ENCODE data around the gene TES. TPM values are rescaled to one million over a fixed set of nuclear protein-coding genes. Genes with fewer than 3 reads are reported as not detected.
A peak's percentile ranks its signal among the peaks of the same experiment; 100 is the strongest.

The TES gene
- total and polyA plus RNA-seq, 9 of the 15 experiments (the other 6 are each of a cell fraction or from before 2014, with no cell fraction given): 20.7 to 61.6 (median 53.8) TPM

DNA sequence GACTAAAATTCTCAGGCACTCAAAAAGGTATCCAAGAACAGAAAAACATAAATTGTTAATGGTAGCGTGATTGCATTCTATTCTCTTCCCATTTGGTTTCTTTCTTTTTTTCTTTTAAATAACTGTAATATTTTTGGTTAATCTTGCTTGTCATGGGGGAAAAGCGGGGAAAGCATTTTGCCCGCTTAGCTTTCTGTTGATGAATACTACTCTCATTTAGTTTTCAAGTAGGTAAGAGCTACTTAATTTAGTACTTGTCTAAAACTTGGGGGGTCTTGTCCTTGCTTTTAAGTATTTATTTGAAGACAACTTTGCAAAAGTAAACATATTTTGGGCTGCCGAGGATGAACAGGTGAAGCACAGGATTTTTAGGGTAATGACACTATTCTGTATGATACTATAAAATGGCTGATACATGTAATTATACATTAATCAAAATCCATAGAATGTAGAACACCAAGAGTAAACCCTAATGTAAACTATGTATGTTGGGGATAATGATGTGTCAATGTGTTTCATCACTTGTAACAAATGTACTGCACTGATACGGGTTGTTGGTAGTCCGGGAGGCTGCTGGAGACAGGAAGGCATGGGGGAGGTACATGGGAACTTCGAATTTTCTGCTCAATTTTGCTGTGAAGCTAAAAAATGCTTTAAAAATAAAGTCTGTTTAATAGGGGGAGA is 1.7 kb downstream of the TES start (continued):
- TF ChIP-seq, protein P1, sequence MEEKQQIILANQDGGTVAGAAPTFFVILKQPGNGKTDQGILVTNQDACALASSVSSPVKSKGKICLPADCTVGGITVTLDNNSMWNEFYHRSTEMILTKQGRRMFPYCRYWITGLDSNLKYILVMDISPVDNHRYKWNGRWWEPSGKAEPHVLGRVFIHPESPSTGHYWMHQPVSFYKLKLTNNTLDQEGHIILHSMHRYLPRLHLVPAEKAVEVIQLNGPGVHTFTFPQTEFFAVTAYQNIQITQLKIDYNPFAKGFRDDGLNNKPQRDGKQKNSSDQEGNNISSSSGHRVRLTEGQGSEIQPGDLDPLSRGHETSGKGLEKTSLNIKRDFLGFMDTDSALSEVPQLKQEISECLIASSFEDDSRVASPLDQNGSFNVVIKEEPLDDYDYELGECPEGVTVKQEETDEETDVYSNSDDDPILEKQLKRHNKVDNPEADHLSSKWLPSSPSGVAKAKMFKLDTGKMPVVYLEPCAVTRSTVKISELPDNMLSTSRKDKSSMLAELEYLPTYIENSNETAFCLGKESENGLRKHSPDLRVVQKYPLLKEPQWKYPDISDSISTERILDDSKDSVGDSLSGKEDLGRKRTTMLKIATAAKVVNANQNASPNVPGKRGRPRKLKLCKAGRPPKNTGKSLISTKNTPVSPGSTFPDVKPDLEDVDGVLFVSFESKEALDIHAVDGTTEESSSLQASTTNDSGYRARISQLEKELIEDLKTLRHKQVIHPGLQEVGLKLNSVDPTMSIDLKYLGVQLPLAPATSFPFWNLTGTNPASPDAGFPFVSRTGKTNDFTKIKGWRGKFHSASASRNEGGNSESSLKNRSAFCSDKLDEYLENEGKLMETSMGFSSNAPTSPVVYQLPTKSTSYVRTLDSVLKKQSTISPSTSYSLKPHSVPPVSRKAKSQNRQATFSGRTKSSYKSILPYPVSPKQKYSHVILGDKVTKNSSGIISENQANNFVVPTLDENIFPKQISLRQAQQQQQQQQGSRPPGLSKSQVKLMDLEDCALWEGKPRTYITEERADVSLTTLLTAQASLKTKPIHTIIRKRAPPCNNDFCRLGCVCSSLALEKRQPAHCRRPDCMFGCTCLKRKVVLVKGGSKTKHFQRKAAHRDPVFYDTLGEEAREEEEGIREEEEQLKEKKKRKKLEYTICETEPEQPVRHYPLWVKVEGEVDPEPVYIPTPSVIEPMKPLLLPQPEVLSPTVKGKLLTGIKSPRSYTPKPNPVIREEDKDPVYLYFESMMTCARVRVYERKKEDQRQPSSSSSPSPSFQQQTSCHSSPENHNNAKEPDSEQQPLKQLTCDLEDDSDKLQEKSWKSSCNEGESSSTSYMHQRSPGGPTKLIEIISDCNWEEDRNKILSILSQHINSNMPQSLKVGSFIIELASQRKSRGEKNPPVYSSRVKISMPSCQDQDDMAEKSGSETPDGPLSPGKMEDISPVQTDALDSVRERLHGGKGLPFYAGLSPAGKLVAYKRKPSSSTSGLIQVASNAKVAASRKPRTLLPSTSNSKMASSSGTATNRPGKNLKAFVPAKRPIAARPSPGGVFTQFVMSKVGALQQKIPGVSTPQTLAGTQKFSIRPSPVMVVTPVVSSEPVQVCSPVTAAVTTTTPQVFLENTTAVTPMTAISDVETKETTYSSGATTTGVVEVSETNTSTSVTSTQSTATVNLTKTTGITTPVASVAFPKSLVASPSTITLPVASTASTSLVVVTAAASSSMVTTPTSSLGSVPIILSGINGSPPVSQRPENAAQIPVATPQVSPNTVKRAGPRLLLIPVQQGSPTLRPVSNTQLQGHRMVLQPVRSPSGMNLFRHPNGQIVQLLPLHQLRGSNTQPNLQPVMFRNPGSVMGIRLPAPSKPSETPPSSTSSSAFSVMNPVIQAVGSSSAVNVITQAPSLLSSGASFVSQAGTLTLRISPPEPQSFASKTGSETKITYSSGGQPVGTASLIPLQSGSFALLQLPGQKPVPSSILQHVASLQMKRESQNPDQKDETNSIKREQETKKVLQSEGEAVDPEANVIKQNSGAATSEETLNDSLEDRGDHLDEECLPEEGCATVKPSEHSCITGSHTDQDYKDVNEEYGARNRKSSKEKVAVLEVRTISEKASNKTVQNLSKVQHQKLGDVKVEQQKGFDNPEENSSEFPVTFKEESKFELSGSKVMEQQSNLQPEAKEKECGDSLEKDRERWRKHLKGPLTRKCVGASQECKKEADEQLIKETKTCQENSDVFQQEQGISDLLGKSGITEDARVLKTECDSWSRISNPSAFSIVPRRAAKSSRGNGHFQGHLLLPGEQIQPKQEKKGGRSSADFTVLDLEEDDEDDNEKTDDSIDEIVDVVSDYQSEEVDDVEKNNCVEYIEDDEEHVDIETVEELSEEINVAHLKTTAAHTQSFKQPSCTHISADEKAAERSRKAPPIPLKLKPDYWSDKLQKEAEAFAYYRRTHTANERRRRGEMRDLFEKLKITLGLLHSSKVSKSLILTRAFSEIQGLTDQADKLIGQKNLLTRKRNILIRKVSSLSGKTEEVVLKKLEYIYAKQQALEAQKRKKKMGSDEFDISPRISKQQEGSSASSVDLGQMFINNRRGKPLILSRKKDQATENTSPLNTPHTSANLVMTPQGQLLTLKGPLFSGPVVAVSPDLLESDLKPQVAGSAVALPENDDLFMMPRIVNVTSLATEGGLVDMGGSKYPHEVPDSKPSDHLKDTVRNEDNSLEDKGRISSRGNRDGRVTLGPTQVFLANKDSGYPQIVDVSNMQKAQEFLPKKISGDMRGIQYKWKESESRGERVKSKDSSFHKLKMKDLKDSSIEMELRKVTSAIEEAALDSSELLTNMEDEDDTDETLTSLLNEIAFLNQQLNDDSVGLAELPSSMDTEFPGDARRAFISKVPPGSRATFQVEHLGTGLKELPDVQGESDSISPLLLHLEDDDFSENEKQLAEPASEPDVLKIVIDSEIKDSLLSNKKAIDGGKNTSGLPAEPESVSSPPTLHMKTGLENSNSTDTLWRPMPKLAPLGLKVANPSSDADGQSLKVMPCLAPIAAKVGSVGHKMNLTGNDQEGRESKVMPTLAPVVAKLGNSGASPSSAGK (IDR thresholded peaks at IDR 0.05): peak; percentile 51; the same call in 1 of the 2 replicates
- TF ChIP-seq POU5F1 (IDR thresholded peaks at IDR 0.05; ENCODE audit: borderline replicate concordance, low read depth, low read length, partially characterized antibody): no peak
- no peak for TF ChIP-seq NFXL1 (CRISPR knock-in tag; IDR thresholded peaks at IDR 0.05)
- no peak for TF ChIP-seq ZBTB17 (CRISPR knock-in tag; IDR thresholded peaks at IDR 0.05)
- TF ChIP-seq, protein P2, sequence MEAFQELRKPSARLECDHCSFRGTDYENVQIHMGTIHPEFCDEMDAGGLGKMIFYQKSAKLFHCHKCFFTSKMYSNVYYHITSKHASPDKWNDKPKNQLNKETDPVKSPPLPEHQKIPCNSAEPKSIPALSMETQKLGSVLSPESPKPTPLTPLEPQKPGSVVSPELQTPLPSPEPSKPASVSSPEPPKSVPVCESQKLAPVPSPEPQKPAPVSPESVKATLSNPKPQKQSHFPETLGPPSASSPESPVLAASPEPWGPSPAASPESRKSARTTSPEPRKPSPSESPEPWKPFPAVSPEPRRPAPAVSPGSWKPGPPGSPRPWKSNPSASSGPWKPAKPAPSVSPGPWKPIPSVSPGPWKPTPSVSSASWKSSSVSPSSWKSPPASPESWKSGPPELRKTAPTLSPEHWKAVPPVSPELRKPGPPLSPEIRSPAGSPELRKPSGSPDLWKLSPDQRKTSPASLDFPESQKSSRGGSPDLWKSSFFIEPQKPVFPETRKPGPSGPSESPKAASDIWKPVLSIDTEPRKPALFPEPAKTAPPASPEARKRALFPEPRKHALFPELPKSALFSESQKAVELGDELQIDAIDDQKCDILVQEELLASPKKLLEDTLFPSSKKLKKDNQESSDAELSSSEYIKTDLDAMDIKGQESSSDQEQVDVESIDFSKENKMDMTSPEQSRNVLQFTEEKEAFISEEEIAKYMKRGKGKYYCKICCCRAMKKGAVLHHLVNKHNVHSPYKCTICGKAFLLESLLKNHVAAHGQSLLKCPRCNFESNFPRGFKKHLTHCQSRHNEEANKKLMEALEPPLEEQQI (IDR thresholded peaks at IDR 0.05): no peak
- no peak for TF ChIP-seq ZNF764 (CRISPR knock-in tag; IDR thresholded peaks at IDR 0.05; ENCODE audit: low read depth)
- TF ChIP-seq E2F3 (CRISPR knock-in tag; IDR thresholded peaks at IDR 0.05): no peak
- 0 out of 2 replicates have a peak, but pooled peaks have one; percentile 6 for TF ChIP-seq CEBPB (tag; IDR thresholded peaks at IDR 0.05)
- TF ChIP-seq NFE2L1 (tag; IDR thresholded peaks at IDR 0.05; ENCODE audit: borderline replicate concordance, low read depth): no peak
- TF ChIP-seq, protein P3, sequence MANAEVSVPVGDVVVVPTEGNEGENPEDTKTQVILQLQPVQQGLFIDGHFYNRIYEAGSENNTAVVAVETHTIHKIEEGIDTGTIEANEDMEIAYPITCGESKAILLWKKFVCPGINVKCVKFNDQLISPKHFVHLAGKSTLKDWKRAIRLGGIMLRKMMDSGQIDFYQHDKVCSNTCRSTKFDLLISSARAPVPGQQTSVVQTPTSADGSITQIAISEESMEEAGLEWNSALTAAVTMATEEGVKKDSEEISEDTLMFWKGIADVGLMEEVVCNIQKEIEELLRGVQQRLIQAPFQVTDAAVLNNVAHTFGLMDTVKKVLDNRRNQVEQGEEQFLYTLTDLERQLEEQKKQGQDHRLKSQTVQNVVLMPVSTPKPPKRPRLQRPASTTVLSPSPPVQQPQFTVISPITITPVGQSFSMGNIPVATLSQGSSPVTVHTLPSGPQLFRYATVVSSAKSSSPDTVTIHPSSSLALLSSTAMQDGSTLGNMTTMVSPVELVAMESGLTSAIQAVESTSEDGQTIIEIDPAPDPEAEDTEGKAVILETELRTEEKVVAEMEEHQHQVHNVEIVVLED (CRISPR knock-in tag; IDR thresholded peaks at IDR 0.05): no peak

Measured in K562 (cell line).